ENCODE data around the gene KCND3. TPM values are rescaled to one million over a fixed set of nuclear protein-coding genes. Genes with fewer than 3 reads are reported as not detected.
A peak's percentile ranks its signal among the peaks of the same experiment; 100 is the strongest.

Gene KCND3
- polyA plus RNA-seq, 1 donor from 2014 or later: 7.8 TPM

DNA sequence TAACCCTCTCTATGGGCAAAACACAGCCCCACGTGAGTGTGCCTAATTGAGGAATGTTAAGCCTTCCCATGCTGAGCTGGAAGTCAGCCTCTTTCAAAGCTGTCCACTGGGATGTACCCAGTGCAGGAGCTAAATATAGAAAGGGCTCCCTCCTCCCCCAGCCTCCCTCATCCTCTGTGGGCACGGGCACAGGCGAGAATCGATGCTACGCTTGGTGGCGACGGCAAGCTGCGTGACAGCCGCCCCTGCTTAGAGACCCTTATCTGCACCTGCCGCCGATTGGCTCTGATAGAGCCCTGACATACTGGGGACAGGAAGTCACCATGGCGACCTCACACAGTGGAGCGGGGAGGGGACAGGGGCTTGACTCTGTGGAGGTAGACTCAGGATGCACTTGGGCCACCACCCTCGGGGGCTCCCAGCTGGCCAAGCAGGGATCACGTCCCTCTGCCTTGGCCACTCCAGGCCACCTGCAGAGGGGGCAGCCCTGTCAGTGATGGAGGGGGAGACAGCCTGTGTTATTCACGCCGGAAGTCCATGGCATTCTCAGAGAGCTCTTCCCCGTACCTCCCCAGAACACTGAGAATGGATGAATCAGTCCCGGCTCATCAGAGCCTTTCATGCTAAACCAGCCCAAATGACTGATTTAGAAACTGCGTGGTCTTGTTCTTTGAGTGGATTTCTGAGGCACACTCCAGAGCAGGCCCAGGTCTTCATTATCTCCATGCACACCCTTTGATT lies 84.8 kb downstream of the KCND3 start:
- Histone ChIP-seq H3K36me3 (ENCODE audit: insufficient read depth, low read length) (no peaks in the 10 kb centered on the region), H3K27ac (ENCODE audit: low read length) (peak overlapping the region; percentile 64), H3K9me2 (ENCODE audit: insufficient read depth, low read length) (no peaks in the 10 kb centered on the region), H3K9me3 (ENCODE audit: low read length) (no peaks in the 10 kb centered on the region), H3K4me3 (ENCODE audit: low read length) (peak overlapping the region; percentile 28), H3K4me2 (ENCODE audit: low read length) (no peak overlapping the region), H3K79me2 (replicated peaks; ENCODE audit: insufficient read depth, low read length) (no peaks in the 10 kb centered on the region), H3K9ac (ENCODE audit: low read length) (peak overlapping the region; percentile 53), H2AFZ (ENCODE audit: low read depth, low read length) (no peak overlapping the region), H3F3A (ENCODE audit: insufficient read depth, low read length, poor library complexity, severe bottlenecking) (no peaks in the 10 kb centered on the region), H3K27me3 (ENCODE audit: insufficient read depth, low read depth, low read length) (no peaks in the 10 kb centered on the region), H4K20me1 (ENCODE audit: insufficient read depth) (no peaks in the 10 kb centered on the region)
- TF ChIP-seq RAD21 (conservative IDR thresholded peaks at IDR 0.05): peak; percentile 58
- no peak for TF ChIP-seq POLR2AphosphoS5 (IDR thresholded peaks at IDR 0.05)
- TF ChIP-seq, protein P1, sequence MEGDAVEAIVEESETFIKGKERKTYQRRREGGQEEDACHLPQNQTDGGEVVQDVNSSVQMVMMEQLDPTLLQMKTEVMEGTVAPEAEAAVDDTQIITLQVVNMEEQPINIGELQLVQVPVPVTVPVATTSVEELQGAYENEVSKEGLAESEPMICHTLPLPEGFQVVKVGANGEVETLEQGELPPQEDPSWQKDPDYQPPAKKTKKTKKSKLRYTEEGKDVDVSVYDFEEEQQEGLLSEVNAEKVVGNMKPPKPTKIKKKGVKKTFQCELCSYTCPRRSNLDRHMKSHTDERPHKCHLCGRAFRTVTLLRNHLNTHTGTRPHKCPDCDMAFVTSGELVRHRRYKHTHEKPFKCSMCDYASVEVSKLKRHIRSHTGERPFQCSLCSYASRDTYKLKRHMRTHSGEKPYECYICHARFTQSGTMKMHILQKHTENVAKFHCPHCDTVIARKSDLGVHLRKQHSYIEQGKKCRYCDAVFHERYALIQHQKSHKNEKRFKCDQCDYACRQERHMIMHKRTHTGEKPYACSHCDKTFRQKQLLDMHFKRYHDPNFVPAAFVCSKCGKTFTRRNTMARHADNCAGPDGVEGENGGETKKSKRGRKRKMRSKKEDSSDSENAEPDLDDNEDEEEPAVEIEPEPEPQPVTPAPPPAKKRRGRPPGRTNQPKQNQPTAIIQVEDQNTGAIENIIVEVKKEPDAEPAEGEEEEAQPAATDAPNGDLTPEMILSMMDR (IDR thresholded peaks at IDR 0.05; ENCODE audit: poor library complexity, severe bottlenecking): peak; percentile 47
- no peak for TF ChIP-seq EZH2 (IDR thresholded peaks at IDR 0.05; ENCODE audit: borderline replicate concordance, insufficient read depth, low read length, poor library complexity, severe bottlenecking)
- TF ChIP-seq EP300 (conservative IDR thresholded peaks at IDR 0.05; ENCODE audit: poor library complexity, severe bottlenecking): peak; percentile 39
- TF ChIP-seq SMC3 (conservative IDR thresholded peaks at IDR 0.05; ENCODE audit: poor library complexity): peak; percentile 55
- TF ChIP-seq MXI1 (conservative IDR thresholded peaks at IDR 0.05; ENCODE audit: poor library complexity, severe bottlenecking): peak; percentile 25

DNA sequence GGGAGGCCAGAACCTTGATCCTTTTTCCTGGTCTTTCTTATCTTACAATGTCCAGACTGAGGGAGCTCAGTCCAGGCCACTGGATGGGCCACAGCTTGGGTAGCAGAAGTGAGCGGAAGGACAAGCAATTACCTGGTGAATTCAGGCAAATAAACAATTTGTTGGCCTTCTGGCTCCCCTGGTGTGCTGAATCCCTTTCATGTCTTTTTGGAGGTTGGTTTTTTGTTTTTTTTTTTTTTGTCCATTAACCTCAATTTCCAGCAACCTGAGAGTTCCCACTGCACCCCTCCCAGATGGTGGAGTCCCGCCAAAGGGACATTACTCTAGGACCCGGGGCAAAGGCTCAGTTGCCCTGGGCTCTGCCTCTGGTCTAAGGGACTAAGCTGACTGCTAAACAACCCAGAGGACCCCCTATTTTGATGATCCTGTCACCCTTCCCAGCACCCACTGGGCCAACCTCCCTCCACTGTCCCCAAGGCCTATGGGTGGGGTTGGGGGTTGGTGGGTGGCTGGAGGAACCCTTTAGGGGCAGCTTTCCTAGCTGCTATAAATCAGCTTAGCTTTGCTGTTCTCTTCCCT lies 85.5 kb downstream of the KCND3 start:
- Histone ChIP-seq H3K9me3 (ENCODE audit: low read length) (no peaks in the 10 kb centered on the region), H3K27ac (ENCODE audit: low read length) (peak overlapping the region; percentile 64), H4K20me1 (ENCODE audit: insufficient read depth) (no peaks in the 10 kb centered on the region), H3K4me3 (ENCODE audit: low read length) (peak overlapping the region; percentile 28), H3K27me3 (ENCODE audit: insufficient read depth, low read depth, low read length) (no peaks in the 10 kb centered on the region), H3K79me2 (replicated peaks; ENCODE audit: insufficient read depth, low read length) (no peaks in the 10 kb centered on the region), H3K9me2 (ENCODE audit: insufficient read depth, low read length) (no peaks in the 10 kb centered on the region), H2AFZ (ENCODE audit: low read depth, low read length) (no peak overlapping the region), H3K36me3 (ENCODE audit: insufficient read depth, low read length) (no peaks in the 10 kb centered on the region), H3K9ac (ENCODE audit: low read length) (peak overlapping the region; percentile 53), H3F3A (ENCODE audit: insufficient read depth, low read length, poor library complexity, severe bottlenecking) (no peaks in the 10 kb centered on the region), H3K4me2 (ENCODE audit: low read length) (no peak overlapping the region)
- no peak for TF ChIP-seq TAF1 (IDR thresholded peaks at IDR 0.05; ENCODE audit: low read depth)
- TF ChIP-seq MXI1 (conservative IDR thresholded peaks at IDR 0.05; ENCODE audit: poor library complexity, severe bottlenecking): no peak
- no peak for TF ChIP-seq EP300 (conservative IDR thresholded peaks at IDR 0.05; ENCODE audit: poor library complexity, severe bottlenecking)
- no peak for TF ChIP-seq RAD21 (conservative IDR thresholded peaks at IDR 0.05)
- TF ChIP-seq EZH2 (IDR thresholded peaks at IDR 0.05; ENCODE audit: borderline replicate concordance, insufficient read depth, low read length, poor library complexity, severe bottlenecking): no peak
- TF ChIP-seq, protein P2, sequence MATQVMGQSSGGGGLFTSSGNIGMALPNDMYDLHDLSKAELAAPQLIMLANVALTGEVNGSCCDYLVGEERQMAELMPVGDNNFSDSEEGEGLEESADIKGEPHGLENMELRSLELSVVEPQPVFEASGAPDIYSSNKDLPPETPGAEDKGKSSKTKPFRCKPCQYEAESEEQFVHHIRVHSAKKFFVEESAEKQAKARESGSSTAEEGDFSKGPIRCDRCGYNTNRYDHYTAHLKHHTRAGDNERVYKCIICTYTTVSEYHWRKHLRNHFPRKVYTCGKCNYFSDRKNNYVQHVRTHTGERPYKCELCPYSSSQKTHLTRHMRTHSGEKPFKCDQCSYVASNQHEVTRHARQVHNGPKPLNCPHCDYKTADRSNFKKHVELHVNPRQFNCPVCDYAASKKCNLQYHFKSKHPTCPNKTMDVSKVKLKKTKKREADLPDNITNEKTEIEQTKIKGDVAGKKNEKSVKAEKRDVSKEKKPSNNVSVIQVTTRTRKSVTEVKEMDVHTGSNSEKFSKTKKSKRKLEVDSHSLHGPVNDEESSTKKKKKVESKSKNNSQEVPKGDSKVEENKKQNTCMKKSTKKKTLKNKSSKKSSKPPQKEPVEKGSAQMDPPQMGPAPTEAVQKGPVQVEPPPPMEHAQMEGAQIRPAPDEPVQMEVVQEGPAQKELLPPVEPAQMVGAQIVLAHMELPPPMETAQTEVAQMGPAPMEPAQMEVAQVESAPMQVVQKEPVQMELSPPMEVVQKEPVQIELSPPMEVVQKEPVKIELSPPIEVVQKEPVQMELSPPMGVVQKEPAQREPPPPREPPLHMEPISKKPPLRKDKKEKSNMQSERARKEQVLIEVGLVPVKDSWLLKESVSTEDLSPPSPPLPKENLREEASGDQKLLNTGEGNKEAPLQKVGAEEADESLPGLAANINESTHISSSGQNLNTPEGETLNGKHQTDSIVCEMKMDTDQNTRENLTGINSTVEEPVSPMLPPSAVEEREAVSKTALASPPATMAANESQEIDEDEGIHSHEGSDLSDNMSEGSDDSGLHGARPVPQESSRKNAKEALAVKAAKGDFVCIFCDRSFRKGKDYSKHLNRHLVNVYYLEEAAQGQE (IDR thresholded peaks at IDR 0.05; ENCODE audit: borderline replicate concordance): no peak
- TF ChIP-seq, protein P1 (IDR thresholded peaks at IDR 0.05; ENCODE audit: poor library complexity, severe bottlenecking): no peak
- no peak for TF ChIP-seq POLR2AphosphoS5 (IDR thresholded peaks at IDR 0.05)
- no peak for TF ChIP-seq SMC3 (conservative IDR thresholded peaks at IDR 0.05; ENCODE audit: poor library complexity)
